ENCODE data around the gene HS6ST3. TPM values are rescaled to one million over a fixed set of nuclear protein-coding genes. Genes with fewer than 3 reads are reported as not detected.

Gene HS6ST3
- total and polyA plus RNA-seq, 8 donors: 0.65 to 3.4 (median 1.8) TPM

DNA sequence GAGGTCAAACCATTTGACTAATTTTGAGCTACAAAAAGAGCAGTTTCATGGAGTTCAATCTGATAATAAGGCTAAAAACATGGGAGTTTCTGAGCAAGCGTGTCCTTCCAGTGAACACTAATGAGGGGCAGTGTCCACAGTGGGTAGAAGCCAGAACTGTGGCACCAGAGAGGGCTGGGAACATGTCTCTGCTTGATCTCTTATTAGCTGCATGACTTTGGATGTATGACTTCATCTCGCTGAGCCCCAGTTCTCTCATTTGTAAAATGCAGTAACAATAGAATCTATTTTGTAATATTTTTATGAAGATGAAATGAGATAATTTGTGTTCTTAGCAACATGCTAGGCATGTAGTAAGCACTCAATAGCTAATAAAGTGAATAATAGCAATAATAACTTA, 69.8 kb downstream of the HS6ST3 start:
- 97 to 99% methylated on average over 2 of the region's 2 CpGs for WGBS, 2 donors
- intact Hi-C loops (cut with DNase I): no loop called here

DNA sequence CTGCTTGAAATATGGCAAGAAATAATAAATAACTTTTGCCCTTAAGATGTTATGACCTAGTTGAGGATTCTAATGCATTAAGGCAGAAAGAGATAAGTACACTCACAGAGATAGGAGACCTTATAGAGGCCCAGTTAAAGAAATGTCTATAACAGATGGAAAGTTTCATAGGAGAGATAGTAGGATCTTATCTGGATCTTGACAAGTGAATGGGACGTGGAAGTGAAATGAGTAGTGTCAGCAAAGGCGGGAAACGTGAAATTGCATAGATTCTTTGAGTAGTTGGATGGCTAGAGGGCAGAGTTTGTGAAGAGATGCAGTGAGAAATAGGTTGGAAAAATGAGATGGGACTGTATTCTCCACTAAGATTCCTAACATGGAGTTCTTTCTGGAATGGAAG, 71.2 kb downstream of the HS6ST3 start:
- no peaks in the 10 kb centered on the region for H3K27me3 ChIP-seq
- DNase-seq (no peak), ATAC-seq (no peak), FAIRE-seq (no peak)
- intact Hi-C loops (cut with DNase I): no loop called here
- H3K4me1 ChIP-seq: no peaks in the 10 kb centered on the region
- 80 to 88% methylated on average over 3 of the region's 3 CpGs for WGBS, 2 donors
- no peaks in the 10 kb centered on the region for H3K36me3 ChIP-seq
- no peak overlapping the region for H3K4me3 ChIP-seq
- TF ChIP-seq, protein P1, sequence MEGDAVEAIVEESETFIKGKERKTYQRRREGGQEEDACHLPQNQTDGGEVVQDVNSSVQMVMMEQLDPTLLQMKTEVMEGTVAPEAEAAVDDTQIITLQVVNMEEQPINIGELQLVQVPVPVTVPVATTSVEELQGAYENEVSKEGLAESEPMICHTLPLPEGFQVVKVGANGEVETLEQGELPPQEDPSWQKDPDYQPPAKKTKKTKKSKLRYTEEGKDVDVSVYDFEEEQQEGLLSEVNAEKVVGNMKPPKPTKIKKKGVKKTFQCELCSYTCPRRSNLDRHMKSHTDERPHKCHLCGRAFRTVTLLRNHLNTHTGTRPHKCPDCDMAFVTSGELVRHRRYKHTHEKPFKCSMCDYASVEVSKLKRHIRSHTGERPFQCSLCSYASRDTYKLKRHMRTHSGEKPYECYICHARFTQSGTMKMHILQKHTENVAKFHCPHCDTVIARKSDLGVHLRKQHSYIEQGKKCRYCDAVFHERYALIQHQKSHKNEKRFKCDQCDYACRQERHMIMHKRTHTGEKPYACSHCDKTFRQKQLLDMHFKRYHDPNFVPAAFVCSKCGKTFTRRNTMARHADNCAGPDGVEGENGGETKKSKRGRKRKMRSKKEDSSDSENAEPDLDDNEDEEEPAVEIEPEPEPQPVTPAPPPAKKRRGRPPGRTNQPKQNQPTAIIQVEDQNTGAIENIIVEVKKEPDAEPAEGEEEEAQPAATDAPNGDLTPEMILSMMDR (IDR thresholded peaks at IDR 0.05): no peak
- H3K9me3 ChIP-seq: no peaks in the 10 kb centered on the region
- no peak overlapping the region for H3K27ac ChIP-seq

More for the DNA sequence above, 69.8 kb downstream of the HS6ST3 start:
- H3K36me3 ChIP-seq: no peaks in the 10 kb centered on the region
- no peak overlapping the region for H3K4me3 ChIP-seq
- TF ChIP-seq, protein P1 (IDR thresholded peaks at IDR 0.05): no peak
- H3K9me3 ChIP-seq: no peaks in the 10 kb centered on the region
- FAIRE-seq: no peak
- H3K27ac ChIP-seq: no peak overlapping the region
- no peaks in the 10 kb centered on the region for H3K27me3 ChIP-seq
- no peak for DNase-seq
- no peak for ATAC-seq
- no peaks in the 10 kb centered on the region for H3K4me1 ChIP-seq

DNA sequence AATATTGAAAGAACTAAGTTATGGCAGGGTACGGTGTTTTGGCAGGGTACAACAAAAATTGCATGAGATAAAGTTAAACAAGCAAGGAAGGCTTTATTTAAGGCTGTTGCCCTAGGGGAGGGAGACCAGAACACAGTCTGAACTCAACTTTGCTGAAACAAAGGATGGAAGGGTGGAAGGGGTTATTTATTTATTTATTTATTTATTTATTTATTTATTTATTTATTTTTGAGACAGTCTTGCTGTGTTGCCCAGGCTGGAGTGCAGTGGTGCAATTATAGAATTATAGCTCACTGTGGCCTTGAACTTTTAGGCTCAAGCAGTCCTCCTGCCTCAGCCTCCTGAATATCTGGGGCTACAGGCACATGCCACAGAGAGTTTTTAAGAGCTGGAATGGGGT, 75.9 kb downstream of the HS6ST3 start:
- 92 to 93% methylated on average over 1 of the region's 1 CpG for WGBS, 2 donors
- no peaks in the 10 kb centered on the region for H3K36me3 ChIP-seq

DNA sequence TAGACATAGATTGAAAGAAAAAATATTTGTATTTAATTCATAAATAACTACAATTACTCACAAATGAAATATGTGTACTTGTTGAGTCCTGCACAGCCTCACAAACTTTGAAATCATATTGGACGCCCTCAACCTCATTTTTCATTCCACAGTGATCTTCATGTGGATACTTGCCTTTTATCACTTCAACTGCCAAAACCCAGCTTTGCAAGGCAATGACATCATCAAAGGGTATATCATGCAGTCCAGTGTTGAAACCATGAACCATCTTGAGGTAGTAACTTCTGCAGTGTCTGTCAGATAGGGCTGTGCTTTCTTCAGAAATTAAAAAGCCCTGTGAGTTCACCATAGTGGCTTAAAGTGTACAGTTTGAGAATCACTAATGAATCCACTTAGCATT, 82.2 kb downstream of the HS6ST3 start:
- WGBS, 2 donors: 78% methylated on average over 1 of the region's 1 CpG
- FAIRE-seq: no peak
- H3K27me3 ChIP-seq: no peaks in the 10 kb centered on the region

More for the DNA sequence above, 75.9 kb downstream of the HS6ST3 start:
- TF ChIP-seq, protein P1 (IDR thresholded peaks at IDR 0.05): no peak
- ATAC-seq (no peak), DNase-seq (no peak), FAIRE-seq (no peak)
- intact Hi-C loops (cut with DNase I): no loop called here
- Histone ChIP-seq H3K4me1 (no peaks in the 10 kb centered on the region), H3K4me3 (no peak overlapping the region), H3K27me3 (no peaks in the 10 kb centered on the region), H3K27ac (no peak overlapping the region), H3K9me3 (no peaks in the 10 kb centered on the region)

DNA sequence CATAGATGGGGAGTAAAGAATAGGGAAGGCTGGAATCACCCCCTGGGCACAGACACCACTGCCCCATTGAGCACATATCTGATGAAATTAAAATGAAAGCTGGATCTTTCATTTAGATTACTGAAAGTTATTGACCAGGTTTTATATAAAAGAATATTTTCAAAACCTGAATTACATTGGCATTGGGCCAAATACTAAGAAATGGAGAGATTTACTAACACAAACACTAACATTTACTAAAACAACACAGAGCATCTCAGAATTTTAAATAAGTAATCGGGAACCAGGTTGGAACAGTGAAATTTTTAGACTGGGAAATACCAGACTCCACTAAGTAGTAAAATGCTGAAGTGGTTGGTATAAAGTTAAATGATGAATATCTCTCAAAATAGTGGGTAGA, 88.9 kb downstream of the HS6ST3 start:
- Histone ChIP-seq H3K9me3 (no peaks in the 10 kb centered on the region), H3K27me3 (no peaks in the 10 kb centered on the region), H3K4me3 (no peak overlapping the region), H3K27ac (no peak overlapping the region), H3K4me1 (no peaks in the 10 kb centered on the region), H3K36me3 (no peaks in the 10 kb centered on the region)
- 71 to 75% methylated on average over 1 of the region's 1 CpG for WGBS, 2 donors
- FAIRE-seq (no peak), ATAC-seq (no peak), DNase-seq (no peak)
- TF ChIP-seq, protein P1 (IDR thresholded peaks at IDR 0.05): no peak
- intact Hi-C loops (cut with DNase I): no loop called here

More for the DNA sequence above, 82.2 kb downstream of the HS6ST3 start:
- ATAC-seq: no peak
- Histone ChIP-seq H3K27ac (no peak overlapping the region), H3K4me1 (no peaks in the 10 kb centered on the region), H3K4me3 (no peak overlapping the region), H3K9me3 (no peaks in the 10 kb centered on the region), H3K36me3 (no peaks in the 10 kb centered on the region)
- intact Hi-C loops (cut with DNase I): no loop called here
- DNase-seq: no peak
- TF ChIP-seq, protein P1 (IDR thresholded peaks at IDR 0.05): no peak
